Heart left ventricle (tissue), 16 donors: ENCODE results near the gene S100A7. TPM values are rescaled to one million over a fixed set of nuclear protein-coding genes. Genes with fewer than 3 reads are reported as not detected.
"Not testable (repeated sequence)": the region's sequence is repeated elsewhere in the genome, so short reads cannot be mapped to it uniquely, and the experiment has no call there.

ENCODE experiments used
- ATAC-seq, 4 donors: fragments of 200-7000 bp; cut with Tn5 transposase; one replicate each; pipeline ENCODE4 v1.9.1; 2020 to 2022; ENCODE audit warnings: moderate library complexity in 4 of 4, mild to moderate bottlenecking in 3 of 4, moderate number of reproducible peaks in 1 of 4
- DNase-seq, 5 donors: peaks; one replicate each; pipeline ENCODE4 v3.0.0-alpha.2; 2020
- H3K27ac ChIP-seq, 12 donors: fragments of 200-600 bp; sonication (generic) in 4 of 12; one replicate each; pipeline versions ENCODE4 v1.5.0 to v1.8.0; 2016 to 2022; ENCODE audit warnings: mild to moderate bottlenecking in 2 of 12
- H3K27me3 ChIP-seq, 9 donors: fragments of 200-600 bp; sonication (generic) in 2 of 9; one replicate each; pipeline versions ENCODE4 v1.5.1 to v1.8.0; 2016 to 2022; ENCODE audit warnings: mild to moderate bottlenecking in 3 of 9
- H3K36me3 ChIP-seq, 9 donors: fragments of 200-600 bp; sonication (generic) in 2 of 9; one replicate each; pipeline versions ENCODE4 v1.5.0 to v1.8.0; 2018 to 2022; ENCODE audit warnings: mild to moderate bottlenecking in 2 of 9
- H3K4me1 ChIP-seq, 12 donors: fragments of 200-600 bp; sonication (generic) in 4 of 12; one replicate each; pipeline versions ENCODE4 v1.5.0 to v1.8.0; 2016 to 2022; ENCODE audit warnings: mild to moderate bottlenecking in 3 of 12
- H3K4me3 ChIP-seq, 12 donors: fragments of 200-600 bp; sonication (generic) in 4 of 12; one replicate each; pipeline versions ENCODE4 v1.5.0 to v1.8.0; 2017 to 2022; ENCODE audit warnings: mild to moderate bottlenecking in 9 of 12, moderate library complexity in 4 of 12
- H3K9me3 ChIP-seq, 12 donors: fragments of 200-600 bp; sonication (generic) in 4 of 12; one replicate each; pipeline versions ENCODE4 v1.5.0 to v1.8.0; 2016 to 2022; ENCODE audit warnings: mild to moderate bottlenecking in 1 of 12
- CTCF ChIP-seq, 12 donors: fragments of 200-600 bp; sonication (generic) in 4 of 12; IDR thresholded peaks; one replicate each; pipeline versions ENCODE4 v1.5.0 to v1.8.0; 2018 to 2022; ENCODE audit warnings: antibody characterized with exemption in 12 of 12, mild to moderate bottlenecking in 5 of 12
- POLR2A ChIP-seq, 2 donors: fragments of 450-650 bp; IDR thresholded peaks; one replicate each; pipeline ENCODE4 v1.6.1; 2017; ENCODE audit warnings: antibody characterized with exemption in 2 of 2, mild to moderate bottlenecking in 2 of 2, moderate library complexity in 2 of 2
- WGBS, 4 donors: extraction: QIAGEN DNeasy Blood & Tissue Kit in 2 of 4; methylation state at CpG; one replicate each; pipeline versions ENCODE4 v1.1.5 to v1.1.7; 2013 to 2018; 5-methylcytosine and 5-hydroxymethylcytosine counted together
- intact Hi-C, 10 donors: fragments of 100-400 bp; cut with DNase I; formaldehyde crosslinking; loops; one replicate each; pipeline versions ENCODE4 v1.11.1 to v1.14.2; 2022
- polyA plus RNA-seq, 2 donors: library from polyadenylated mRNA; stranded (reverse); fragments of 200-250 nt; gene quantifications; one replicate each; pipeline ENCODE4 v1.2.3, GENCODE V29; 2013
- total RNA-seq, 9 donors: library from RNA; depleted of rRNA in 2 of 9; stranded (reverse); fragments of >200 nt in 2 of 9; fragmentation: NEBNext Ultra II Directional in 3 of 9; extraction: Animal tissue kit (Norgen Biotek cat#: 25700) in 3 of 9; gene quantifications; one replicate each; pipeline versions ENCODE4 v1.1.0 to v1.2.4, GENCODE V29; 2016 to 2023
- donor health status: ischemic (EF 13 %, LVEDD 7.1; RV severe dilation, severe dysfunction).
- donor health status: healthy with polysubstance abuse.
- donor health status: DM: no; HTN: yes; CAD: no.
- donor health status: DM: no; HTN: no; CAD: no.
- donor health status: ischemic (EF 25% LVEDD 6.9; RV normal size, moderate dysfunction).
- donor health status: ischemic (EF 25% LVEDD 5.7; RV mildly dilated, moderate dysfunction).
- donor health status: healthy.
- donor health status: DM: yes; HTN: yes; CAD: no.
- donor health status: ischemic (EF 35%, LVEDD 5.7; RV mildly dilated, moderate dysfunction).
- donor health status: nonischemic (EF 11% LVEDD 7.7; RV severe dilation, severe dysfunction).
- donor health status: DM: yes; HTN: yes; CAD: no.
- donor health status: PGD.
- donor health status: ischemic (EF 29% LVEDD 5.4; RV normal size, mild dysfunction).
- donor health status: nonischemic (EF 23%, LVEDD 6.1; RV moderate dilation, normal function).

The S100A7 gene
- total and polyA plus RNA-seq, 11 donors, result not detected

- Histone ChIP-seq H3K4me1 (peaks cover 0 to 24% (median 12%) of the 10 kb centered on the region in 12 donors), H3K4me3 (no peak overlapping the region), H3K27ac (peak overlapping the region in 1 of 12 donors; percentile 14), H3K9me3 (peaks cover 0 to 9% (median 7%) of the 10 kb centered on the region in 12 donors), H3K27me3 (no peaks in the 10 kb centered on the region), H3K36me3 (no peaks in the 10 kb centered on the region)
- DNase-seq, result no peak
- ATAC-seq, result no peak
- intact Hi-C loops, result loop anchor here in 1 of 10 donors (2.0 kb wide), 1 partner anchor 28 kb away; no protein-coding TSS in a partner anchor
- TF ChIP-seq CTCF (IDR thresholded peaks at IDR 0.05) (no peak), POLR2A (IDR thresholded peaks at IDR 0.05) (no peak)
- 14 to 16% (median 14%) methylated on average over 5 of the region's 5 CpGs for WGBS, 4 donors
Measured at GRCh38 chr1:153466908-153467307, 6.5 kb upstream of the S100A7 start.

- Histone ChIP-seq H3K9me3 (peaks cover 0 to under 1% (median 0%) of the 10 kb centered on the region in 12 donors), H3K36me3 (no peaks in the 10 kb centered on the region), H3K27me3 (no peaks in the 10 kb centered on the region), H3K4me1 (peaks cover 0 to 24% (median 12%) of the 10 kb centered on the region in 12 donors), H3K27ac (peak overlapping the region in 1 of 12 donors; percentile 14), H3K4me3 (no peak overlapping the region)
- TF ChIP-seq POLR2A (IDR thresholded peaks at IDR 0.05), result no peak
- TF ChIP-seq CTCF (IDR thresholded peaks at IDR 0.05), result peak; percentile 67 to 84 (median 76)
- 22 to 47% (median 34%) methylated on average over 20 to 23 of the region's 23 CpGs for WGBS, 4 donors
- ATAC-seq (peak; percentile 37 to 81 (median 60)), DNase-seq (peak; percentile 39 to 77 (median 56))
- intact Hi-C loops, result loop anchor here in 1 of 10 donors (2.0 kb wide), 1 partner anchor 29 kb away; no protein-coding TSS in a partner anchor
Measured at GRCh38 chr1:153465811-153466636, 5.6 kb upstream of the S100A7 start.

GRCh38 chr1:153462741-153463140 is 2.3 kb upstream of the S100A7 start:
- H3K36me3 ChIP-seq, H3K27me3 ChIP-seq, H3K27ac ChIP-seq, H3K9me3 ChIP-seq, H3K4me3 ChIP-seq, DNase-seq, ATAC-seq: not testable (repeated sequence)
- peaks cover 0 to 23% (median 12%) of the 10 kb centered on the region in 12 donors for H3K4me1 ChIP-seq
- intact Hi-C loops, result loop anchor here in 2 of 10 donors (5.0 kb wide), 1 partner anchor 35 kb away; no protein-coding TSS in a partner anchor

- intact Hi-C loops, result loop anchor here in 2 of 10 donors (5.0 kb wide), 1 partner anchor 38 kb away; no protein-coding TSS in a partner anchor
- no peak overlapping the region for H3K27ac ChIP-seq
Measured at GRCh38 chr1:153459655-153460054, 796 bp downstream of the S100A7 start.

More at GRCh38 chr1:153459655-153460054, 796 bp downstream of the S100A7 start:
- DNase-seq (no peak), ATAC-seq (no peak)
- Histone ChIP-seq H3K4me1 (no peaks in the 10 kb centered on the region), H3K36me3 (no peaks in the 10 kb centered on the region), H3K4me3 (no peak overlapping the region), H3K27me3 (no peaks in the 10 kb centered on the region), H3K9me3 (no peaks in the 10 kb centered on the region)
- 64 to 82% (median 78%) methylated on average over 1 to 2 of the region's 2 CpGs for WGBS, 4 donors
- TF ChIP-seq POLR2A (IDR thresholded peaks at IDR 0.05) (no peak), CTCF (IDR thresholded peaks at IDR 0.05) (no peak)
